ENCODE data around the gene FAM171A1.
"Not testable (repeated sequence)": the region's sequence is repeated elsewhere in the genome, so short reads cannot be mapped to it uniquely, and the experiment has no call there.

Gene FAM171A1

DNA sequence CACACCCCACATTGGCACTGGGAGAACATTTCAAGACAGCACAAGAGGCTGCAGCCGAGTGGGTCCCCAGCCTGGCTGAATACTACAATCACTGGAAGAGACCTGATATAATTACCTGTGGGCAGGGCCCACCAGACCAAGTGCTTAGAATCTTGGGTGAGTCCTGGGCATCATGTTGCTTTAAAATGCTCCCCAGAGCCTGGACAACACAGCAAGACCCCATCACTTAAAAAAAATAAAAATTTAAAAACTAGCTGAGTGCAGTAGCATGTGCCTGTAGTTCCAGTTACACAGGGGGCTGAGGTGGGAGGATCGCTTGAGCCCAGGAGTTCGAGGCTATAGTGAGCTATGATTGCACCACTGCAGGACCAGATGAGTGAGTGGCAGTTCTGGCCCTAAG, 28.1 kb downstream of the FAM171A1 start:
- DNase-seq, result no peak

DNA sequence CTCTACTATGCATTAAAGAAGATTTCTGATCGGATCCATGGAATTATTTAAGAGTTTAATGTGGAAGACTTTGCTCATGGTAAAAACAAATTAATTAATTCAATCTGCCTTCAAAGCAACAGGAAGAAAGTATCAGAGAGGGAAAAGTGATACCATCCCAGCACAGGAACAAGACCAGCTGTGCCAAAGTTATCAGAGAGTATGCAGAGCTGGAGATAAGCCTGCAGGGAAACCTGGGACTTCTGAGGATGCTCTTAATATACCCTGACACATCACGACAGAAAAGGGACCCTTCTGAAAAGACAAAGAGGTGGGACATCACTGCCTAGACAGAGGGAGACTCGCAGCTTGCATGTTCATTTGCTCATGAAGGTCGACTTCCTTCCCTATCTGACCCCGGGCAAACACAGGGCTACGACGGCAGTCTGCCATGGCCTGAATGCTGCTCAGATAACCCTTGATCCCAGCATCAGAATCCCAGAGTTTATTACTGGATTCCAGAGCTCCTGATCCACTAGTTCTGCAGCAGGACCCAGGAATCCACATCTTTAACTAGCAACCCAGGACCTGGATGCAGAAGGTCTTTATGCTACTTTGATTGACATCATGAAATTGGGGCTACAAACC, 29.5 kb downstream of the FAM171A1 start:
- DNase-seq, result no peak

DNA sequence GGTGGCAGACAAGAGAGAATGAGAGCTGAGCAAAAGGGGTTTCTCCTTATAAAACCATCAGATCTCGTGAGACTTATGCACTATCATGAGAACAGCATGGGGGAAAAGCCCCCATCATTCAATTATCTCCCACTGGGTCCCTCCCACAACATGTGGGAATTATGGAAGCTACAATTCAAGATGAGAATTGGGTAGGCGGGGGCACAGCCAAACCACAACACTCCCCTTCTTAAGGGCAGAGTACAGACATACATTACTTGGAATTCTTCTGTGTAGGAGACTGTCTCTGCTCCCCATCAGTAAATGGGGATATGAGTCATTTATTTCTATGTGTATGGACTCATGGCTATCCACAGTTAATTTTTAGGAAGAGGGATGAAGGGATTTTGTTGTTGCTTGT, 31.2 kb downstream of the FAM171A1 start:
- DNase-seq, result no peak

DNA sequence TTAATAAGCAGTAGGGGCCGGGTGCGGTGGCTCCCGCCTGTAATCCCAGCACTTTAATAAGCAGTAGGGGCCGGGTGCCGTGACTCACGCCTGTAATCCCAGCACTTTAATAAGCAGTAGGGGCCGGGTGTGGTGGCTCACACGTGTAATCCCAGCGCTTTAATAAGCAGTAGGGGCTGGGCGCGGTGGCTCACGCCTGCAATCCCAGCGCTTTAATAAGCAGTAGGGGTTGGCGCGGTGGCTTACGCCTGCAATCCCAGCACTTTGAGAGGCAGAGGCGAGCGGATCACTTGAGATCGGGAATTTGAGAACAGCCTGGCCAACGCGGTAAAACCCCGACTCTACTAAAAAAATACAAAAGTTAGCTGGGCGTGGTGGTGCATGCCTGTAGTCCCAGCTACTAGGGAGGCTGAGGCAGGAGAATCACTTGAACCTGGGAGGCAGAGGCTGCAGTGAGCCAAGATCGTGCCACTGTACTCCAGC, 33.6 kb downstream of the FAM171A1 start:
- not testable (repeated sequence) for DNase-seq

DNA sequence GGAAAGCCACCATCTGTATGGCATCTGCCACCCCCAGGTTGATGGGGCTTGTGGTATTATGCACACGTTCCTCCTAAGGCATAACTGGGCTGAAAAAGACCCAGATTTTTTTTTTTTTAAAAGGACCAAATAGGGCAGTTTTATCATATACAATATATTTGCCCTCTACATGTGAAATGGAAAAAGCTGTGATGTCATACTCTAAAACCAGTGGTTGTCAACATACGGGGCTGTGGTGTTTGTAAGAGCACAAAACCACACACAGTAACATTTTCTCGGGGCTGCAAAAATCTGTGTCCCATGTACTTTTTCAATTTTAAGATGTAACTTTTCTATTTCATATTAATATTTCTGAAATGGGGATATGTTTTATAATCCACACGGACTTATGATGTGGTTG, 34.9 kb downstream of the FAM171A1 start:
- DNase-seq, result no peak

DNA sequence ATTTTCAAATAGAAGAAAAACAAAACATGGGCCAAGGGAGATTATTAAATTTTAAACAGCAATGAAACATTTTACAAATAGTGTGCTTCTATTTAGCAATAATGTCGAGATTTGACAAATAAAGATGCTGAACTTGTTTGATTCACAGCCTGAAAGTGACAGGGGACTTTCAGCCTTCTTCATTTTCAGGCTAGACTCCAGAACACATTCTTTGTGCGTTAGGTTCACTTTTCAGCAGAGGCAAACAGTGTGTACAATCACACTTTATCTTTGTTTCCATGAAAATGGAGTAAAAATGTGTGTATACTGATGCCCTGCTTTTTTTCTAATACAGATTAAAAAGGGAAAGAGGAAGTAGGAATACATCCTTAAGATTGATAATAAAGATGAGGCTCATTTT, 35.6 kb downstream of the FAM171A1 start:
- DNase-seq, result no peak

DNA sequence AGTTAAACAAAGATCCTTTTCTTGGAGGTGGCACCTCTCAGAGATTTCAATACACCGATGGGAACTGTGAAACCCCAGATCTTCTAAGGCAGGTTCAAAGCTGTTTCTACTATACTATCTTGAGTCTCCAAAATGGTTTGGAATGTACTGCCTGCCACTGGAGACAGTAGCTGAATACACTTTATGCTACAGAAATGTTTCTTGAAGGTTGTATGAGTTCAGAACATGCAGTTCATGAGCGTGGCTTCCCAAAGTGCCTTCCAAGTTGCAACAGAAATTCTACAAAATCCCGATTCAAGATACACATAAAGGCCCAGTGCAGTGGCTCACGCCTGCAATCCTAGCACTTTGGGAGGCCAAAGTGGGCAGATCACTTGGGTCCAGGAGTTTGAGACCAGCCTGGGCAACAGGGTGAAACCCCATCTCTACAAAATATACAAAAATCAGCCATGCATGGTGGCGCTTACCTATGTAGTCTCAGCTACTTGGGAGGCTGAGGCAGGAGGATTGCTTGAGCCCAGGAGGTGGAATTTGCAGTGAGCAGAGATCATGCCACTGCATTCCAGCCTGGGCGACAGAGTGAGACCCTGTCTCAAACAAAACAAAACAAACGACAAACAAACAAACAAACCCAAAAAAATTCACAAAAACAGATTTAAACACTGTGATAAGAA, 36.3 kb downstream of the FAM171A1 start:
- DNase-seq, result no peak

DNA sequence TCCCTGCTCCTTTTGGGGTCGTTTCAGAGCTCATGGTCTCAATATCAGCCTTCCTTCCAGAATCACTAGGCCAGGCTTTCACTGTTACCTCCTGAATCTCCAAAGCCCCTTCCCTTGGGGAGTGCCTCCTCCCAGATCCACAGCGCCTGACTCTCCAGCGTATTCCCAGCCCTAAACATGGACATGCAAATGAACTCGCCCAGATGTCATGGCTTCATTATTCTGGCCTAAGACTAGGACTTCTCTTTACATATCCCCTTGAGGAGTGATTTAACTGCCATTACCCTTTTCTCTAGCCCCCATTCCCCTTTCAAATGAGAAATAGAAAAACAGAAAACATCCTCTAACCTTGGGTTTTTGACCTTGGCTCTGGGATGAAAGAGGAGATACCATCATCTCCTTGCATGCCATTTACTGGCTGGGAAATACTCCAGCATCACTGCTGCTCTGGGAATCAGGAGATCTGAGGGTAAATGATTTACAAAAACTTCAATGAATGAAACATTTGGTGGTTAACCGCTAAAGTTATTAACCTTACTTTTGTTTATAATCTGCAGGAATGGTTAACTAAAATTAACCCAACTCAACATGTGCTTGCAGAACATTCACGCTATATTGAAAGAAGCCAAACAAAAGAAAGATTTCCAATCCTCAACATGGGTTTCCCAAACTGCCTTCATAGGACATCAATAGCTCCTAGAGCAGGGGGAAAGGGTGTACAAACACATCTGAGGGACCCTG, 37.0 kb downstream of the FAM171A1 start:
- no peak for DNase-seq

DNA sequence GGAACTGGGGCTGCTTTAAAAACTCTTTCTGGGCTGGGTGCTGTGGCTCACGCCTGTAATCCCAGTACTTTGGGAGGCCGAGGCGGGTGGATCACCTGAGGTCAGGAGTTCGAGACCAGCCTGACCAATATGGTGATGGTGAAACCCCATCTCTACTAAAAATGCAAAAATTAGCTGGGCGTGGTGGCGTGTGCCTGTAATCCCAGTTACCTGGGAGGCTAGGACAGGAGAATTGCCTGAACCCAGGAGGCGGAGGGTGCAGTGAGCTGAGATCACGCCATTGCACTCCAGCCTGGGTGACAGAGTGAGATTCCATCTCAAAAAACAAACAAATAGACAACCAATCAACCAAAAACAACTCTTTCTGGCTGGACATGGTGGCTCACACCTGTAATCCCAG, 37.9 kb downstream of the FAM171A1 start:
- DNase-seq, result not testable (repeated sequence)

DNA sequence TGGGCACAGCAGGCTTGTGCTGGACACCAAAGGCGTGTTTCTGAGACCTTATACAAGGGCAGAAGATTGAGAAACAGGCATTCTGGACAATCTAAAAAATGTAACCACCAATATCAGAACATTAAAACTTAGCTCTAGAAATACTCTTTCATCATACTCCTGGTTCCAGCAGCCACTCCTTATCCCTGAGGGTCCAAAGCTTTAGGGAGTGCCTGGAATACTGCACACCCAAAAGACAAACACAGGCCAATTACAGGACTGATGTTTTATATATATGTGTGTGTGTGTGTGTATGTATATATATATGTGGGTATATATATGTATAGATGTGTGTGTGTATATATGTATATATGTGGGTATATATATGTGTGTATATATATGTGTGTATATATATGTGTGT, 39.6 kb downstream of the FAM171A1 start:
- DNase-seq, result no peak

DNA sequence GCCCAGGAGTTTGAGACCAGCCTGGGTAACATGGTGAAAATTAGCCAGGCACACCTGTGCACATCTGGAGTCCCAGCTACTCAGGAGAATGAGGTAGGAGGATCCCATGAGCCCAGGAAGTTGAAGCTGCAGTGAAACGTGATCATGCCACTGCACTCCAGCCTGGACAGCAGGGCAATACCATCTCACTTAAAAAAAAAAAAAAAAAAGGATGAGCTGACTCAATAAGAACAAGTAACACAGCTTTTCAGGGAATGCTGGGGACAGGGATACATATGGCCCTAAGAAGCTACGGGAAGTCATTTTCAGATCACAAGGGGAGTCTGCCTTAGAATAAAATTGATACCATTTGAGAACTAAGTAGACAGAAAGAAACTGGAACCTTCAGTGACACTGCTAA, 41.7 kb downstream of the FAM171A1 start:
- DNase-seq, result no peak

DNA sequence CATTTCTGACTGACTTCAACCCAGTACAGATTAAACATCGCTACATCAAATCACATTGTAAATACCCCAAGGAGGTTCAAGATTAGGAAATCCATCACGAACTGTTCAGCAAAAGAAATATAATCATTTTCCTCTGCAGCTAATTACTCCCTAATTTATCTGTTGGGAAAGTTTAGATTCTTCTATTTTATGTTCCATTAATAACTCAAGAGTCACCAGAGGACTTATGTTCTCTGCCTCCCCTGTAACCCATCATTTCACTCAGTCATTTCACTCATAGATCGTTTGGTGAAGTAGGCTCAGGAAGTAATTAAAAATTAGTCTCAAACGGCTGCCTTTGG, 45.2 kb downstream of the FAM171A1 start:
- DNase-seq, result no peak

DNA sequence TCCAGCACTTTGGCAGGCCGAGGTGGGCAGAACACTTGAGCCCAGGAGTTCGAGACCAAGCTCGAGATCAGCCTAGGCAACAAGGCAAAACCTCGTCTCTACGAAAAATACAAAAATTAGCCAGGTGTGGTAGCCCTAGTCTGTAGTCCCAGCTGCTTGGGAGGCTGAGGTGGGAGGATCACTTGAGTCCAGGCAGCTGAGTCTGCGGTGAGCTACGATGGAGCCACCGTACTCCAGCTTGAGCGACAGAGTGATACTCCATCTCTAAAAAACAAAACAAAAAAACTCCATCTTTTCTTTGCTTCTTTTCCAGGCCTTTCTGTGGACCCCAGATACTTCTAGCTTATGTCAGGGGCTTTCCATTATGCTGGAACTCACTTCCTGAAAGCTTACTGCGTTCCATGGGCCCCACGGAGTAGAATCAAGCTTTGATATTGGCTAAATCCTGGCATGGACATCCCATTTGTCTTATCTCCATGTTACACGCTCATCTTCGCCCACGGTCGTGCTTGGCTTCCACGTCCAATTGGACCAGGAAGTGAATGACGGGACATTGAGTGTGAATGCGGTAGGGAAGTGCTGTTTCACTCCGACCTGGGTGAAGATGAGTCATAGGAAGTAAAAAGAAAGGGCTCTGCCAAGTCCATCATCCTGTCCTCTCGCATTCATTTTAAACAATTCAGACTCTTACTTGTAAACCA, 45.7 kb downstream of the FAM171A1 start:
- DNase-seq, result no peak

DNA sequence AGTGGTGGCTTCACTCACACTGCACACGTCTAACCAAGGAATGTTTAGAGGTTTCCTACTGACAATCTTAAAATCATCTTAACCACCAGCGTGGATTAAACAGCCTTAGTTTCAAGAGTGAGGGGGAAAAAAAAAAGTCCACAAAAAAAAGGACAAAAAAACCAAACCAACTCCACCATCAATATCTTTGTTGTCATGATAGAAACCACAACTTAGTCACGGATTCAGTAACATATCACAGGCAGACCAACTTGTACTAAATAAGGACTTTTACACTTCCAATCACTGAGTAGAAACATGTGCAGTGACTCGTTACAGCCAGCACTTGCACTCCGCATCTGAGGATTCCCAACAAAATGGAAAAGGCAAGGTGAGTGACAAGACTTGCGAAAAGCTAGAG, 46.5 kb downstream of the FAM171A1 start:
- DNase-seq, result no peak

DNA sequence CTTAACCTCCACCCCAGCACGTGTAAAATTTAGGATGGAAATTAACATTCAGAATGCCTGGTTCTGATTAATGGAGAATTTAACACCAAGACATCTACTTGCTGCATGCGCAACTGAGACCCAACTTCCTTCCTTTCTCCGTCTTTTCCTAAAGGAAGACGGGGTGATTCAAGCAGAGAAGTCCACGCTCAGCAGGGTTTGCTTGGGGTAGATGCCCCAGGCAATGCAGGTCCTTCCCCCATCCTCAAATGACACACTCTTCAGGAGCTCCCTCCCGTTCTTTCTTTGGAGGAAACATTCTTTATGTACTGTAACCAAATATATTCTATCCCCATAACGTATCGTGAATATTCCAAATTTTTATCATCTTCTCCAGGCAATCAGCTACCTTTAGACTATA, 47.0 kb downstream of the FAM171A1 start:
- DNase-seq, result no peak

DNA sequence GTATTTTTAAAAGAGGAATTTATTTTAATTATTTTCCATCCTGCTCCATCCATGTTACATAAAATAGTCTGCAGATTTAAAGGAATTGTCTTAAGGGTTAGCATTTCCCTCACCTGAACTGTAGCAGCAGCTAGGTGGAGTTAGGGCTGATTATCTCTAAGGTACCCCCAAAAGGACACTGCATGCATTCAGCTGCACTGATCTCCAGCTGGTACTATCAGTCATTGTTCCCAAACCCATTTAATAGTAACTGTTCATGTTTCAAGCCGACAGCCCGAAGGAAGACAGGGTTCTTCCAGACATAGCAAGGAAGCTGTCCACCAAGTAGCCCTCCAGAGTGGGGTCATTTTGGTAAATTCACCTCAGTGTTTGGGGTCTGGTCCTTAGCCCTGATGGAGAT, 48.7 kb downstream of the FAM171A1 start:
- DNase-seq, result no peak

DNA sequence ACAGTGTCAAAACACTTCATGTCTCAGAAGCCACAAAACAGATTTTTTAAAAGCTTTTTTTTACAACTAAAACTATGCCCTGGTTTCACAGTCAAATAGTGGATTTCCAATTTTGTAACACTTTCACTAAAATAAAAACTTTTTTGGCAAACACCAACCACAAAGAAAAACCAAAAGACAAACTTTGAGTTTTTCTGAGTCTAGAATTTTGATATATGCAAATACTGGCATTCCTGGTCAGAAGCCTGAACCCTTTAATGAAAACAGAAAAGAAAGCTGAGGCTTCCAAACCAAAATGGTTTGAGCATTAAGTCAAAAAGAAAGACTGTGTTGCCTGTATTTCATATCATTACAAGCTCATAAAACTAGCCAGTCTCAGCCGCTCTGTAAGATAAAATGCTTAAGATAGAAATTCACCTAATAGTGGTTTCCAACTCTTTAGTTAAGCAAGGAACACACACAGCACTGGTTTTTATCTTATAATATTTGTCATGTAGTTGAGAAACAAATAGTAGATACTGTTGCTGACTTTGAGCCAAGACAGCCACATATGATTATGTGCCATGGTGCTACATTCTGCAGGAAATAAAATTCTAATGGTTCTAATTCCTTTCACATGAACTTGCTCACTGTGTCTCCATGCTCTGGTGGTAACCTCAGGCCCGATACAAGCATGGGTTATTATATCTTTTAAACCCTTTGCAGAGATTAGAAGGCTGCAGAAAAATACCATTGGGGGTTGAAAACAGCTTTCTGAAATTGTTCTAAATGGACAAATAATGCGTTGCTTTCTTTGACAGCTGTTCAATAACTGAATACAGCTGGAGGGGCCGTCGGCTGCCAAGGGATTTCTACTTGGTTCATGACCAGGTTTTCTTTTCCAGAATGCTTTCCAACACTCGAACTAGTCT, 49.4 kb downstream of the FAM171A1 start:
- no peak for DNase-seq

DNA sequence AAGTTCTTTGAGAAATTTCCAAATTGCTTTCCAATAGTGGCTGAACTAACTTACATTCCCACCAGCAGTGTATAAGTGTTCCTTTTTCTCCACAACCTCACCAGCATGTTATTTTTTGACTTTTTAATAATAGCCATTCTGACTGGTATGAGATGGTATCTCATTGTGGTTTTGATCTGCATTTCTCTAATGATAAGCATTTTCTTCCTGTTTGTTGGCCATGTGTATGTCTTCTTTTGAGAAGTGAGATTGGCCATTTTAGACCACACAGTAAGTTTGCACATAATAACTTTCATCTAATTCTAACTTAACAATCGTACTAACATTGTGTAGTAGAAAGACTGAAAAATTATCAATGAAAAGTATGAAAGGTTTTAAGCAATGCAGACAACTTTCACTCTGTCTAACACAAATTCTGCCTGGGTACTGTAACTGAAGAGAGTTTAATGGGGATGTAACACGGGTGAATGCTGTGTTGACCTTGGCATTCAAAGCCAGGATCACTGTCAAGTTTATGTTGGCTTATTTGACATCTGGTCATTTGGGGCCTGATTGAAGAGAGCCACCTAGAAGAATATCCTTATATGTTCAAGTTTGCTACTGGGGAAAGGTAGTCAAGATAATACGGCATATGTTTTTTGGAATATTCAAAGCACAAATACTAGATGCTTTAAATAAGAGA, 50.4 kb downstream of the FAM171A1 start:
- DNase-seq, result no peak

DNA sequence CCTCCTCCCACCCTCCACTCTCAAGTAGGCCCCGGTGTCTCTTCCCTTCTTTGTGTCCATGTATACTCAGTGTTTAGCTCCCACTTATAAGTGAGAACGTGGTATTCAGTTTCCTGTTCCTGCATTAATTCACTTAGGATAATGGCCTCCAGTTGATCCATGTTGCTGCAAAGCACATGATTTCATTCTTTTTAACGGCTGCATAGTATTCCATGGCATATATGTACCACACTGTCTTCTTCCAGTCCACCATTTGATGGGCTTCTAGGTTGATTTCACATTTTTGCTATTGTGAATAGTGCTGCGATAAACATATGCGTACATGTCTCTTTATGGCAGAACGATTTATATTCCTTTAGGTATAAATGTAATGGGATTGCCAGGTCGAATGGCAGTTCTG, 51.0 kb downstream of the FAM171A1 start:
- DNase-seq, result no peak

DNA sequence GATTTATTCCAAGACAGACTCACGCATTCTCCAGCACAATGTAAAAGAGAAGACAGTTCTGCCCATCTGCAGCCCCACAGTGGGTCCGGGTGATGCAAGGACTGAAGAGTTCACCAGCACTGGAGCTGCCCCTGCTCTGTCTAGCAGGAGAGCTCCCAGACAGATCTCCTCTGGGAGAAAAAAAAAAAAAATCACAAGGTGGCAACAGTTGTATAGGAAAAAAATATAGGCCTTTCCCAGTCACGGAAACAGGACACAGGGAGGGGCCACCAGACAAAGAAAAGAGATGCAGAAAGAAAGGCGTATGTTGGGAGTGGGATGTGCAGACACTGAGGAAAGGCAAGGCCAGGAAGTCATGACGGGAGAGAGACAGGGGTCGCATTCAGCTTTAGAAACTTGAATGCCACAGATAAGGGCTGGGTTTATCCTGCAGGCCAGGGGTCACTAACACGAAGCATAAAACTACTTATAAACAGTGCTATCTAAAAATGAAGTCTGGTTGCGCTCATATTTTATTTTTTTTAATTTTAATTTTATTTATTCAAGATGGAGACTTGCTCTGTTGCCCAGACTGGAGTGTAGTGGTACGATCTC, 54.1 kb downstream of the FAM171A1 start:
- no peak for DNase-seq

DNA sequence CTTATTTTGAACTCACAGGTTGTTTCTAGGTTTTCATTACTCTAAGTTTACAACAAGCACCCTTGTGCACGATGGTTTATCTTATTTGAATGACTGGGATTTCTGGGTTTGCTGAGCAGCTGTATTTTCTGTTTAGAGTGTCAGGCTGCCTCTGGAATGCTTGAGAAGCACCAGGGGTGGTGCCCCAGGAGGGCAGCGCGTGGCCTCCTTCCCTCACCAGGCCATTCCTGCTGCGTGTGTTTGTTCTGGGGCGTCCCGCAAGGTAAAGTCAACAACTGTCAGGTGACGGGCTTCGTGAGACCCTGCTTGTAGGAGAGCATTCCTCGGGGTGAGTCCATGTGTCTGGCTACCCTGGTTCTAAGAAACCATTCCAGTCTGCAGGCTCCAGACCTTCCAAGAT, 54.9 kb downstream of the FAM171A1 start:
- no peak for DNase-seq

DNA sequence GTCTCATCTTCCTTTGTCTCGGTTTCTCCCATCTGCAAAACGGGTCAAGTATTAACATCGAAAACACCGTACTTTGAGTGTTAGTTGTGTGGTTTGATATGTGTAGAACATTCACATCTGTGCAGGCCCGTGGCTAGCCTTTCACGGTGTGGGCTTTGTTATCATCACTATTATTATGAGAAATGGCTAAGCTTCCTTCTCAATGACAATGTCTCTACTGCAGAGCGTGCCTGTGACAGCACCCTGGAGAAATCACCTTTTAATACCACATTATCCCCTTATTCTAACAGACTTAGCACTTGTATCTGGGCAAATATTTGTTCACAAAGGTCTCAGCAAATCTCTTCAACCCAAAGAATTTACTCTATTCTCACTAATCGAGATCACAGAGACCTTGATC, 55.8 kb downstream of the FAM171A1 start:
- no peak for DNase-seq

All from MV-4-11 (cell line).